CMK (cell line): ENCODE data around the gene HTR3A.

Source experiments
- DNase-seq: peaks from one replicate; pipeline ENCODE4 v3.0.0-alpha.2; 2010; ENCODE audit warnings: low read depth

Gene HTR3A

GRCh38 chr11:113979431-113979830, 4.5 kb downstream of the HTR3A start:
- no peak for DNase-seq

GRCh38 chr11:113980785-113981184, 5.9 kb downstream of the HTR3A start:
- DNase-seq = no peak

- no peak for DNase-seq
These were observed 7.4 kb downstream of the HTR3A start for GRCh38 chr11:113982306-113982705.

GRCh38 chr11:113984781-113985180, 9.9 kb downstream of the HTR3A start:
- DNase-seq = no peak

GRCh38 chr11:113985906-113986305, 11.0 kb downstream of the HTR3A start:
- no peak for DNase-seq

- DNase-seq = no peak
These were observed 11.6 kb downstream of the HTR3A start for GRCh38 chr11:113986351-113987140.

- DNase-seq = no peak
These were observed 14.5 kb downstream of the HTR3A start for GRCh38 chr11:113989381-113989780.

GRCh38 chr11:113989916-113990315, 15.0 kb downstream of the HTR3A start:
- no peak for DNase-seq

GRCh38 chr11:113991170-113991569, 16.3 kb downstream of the HTR3A start:
- no peak for DNase-seq

- DNase-seq = no peak
These were observed 17.0 kb downstream of the HTR3A start for GRCh38 chr11:113991718-113992458.

GRCh38 chr11:113992459-113993110, 17.7 kb downstream of the HTR3A start:
- no peak for DNase-seq

GRCh38 chr11:113994077-113994954, 19.4 kb downstream of the HTR3A start:
- no peak for DNase-seq

GRCh38 chr11:113997473-113997872, 22.6 kb downstream of the HTR3A start:
- no peak for DNase-seq

- no peak for DNase-seq
These were observed 23.7 kb downstream of the HTR3A start for GRCh38 chr11:113998574-113998973.

- no peak for DNase-seq
These were observed 25.6 kb downstream of the HTR3A start for GRCh38 chr11:114000526-114000925.

- DNase-seq = no peak
These were observed 26.5 kb downstream of the HTR3A start for GRCh38 chr11:114001416-114001815.

- DNase-seq = no peak
These were observed 33.4 kb downstream of the HTR3A start for GRCh38 chr11:114008331-114008730.

- no peak for DNase-seq
These were observed 36.0 kb downstream of the HTR3A start for GRCh38 chr11:114010931-114011330.

- DNase-seq = no peak
These were observed 36.5 kb downstream of the HTR3A start for GRCh38 chr11:114011443-114011842.

GRCh38 chr11:114015117-114015516, 40.2 kb downstream of the HTR3A start:
- no peak for DNase-seq

- no peak for DNase-seq
These were observed 42.1 kb downstream of the HTR3A start for GRCh38 chr11:114016986-114017385.

GRCh38 chr11:114017723-114018122, 42.8 kb downstream of the HTR3A start:
- DNase-seq = no peak
